GM23338 (cell line): ENCODE data around the gene MYO9A. TPM values are rescaled to one million over a fixed set of nuclear protein-coding genes. Genes with fewer than 3 reads are reported as not detected.

Source experiments
- ATAC-seq: fragments of 200-7000 bp; cut with Tn5 transposase; 3 replicates; pipeline ENCODE4 v1.9.1; 2020
- DNase-seq: peaks from one replicate; pipeline ENCODE4 v3.0.0-alpha.2; 2015; ENCODE audit warnings: low spot score
- H2AFZ ChIP-seq: fragments of 200-600 bp; sonication (generic); 2 replicates; pipeline ENCODE4 v1.8.0; 2016; ENCODE audit warnings: antibody characterized with exemption, mild to moderate bottlenecking, moderate library complexity
- H3F3A ChIP-seq: fragments of 200-600 bp; sonication (generic); replicated peaks from 2 replicates; pipeline ENCODE4 v1.8.0; 2017; ENCODE audit warnings: antibody characterized with exemption, mixed run types, low read depth
- H3K27ac ChIP-seq: fragments of 200-600 bp; sonication (generic); 2 replicates; pipeline ENCODE4 v1.6.1; 2016; ENCODE audit warnings: low read depth
- H3K27me3 ChIP-seq: fragments of 200-600 bp; sonication (generic); 2 replicates; pipeline ENCODE4 v1.8.0; 2016; ENCODE audit warnings: mild to moderate bottlenecking, mixed run types, moderate library complexity; ENCODE audit not compliant: insufficient read depth
- H3K36me3 ChIP-seq: fragments of 200-600 bp; sonication (generic); 2 replicates; pipeline ENCODE4 v1.8.0; 2016; ENCODE audit warnings: mild to moderate bottlenecking; ENCODE audit not compliant: insufficient read depth
- H3K4me1 ChIP-seq: fragments of 200-600 bp; sonication (generic); 2 replicates; pipeline ENCODE4 v1.8.0; 2016; ENCODE audit warnings: mild to moderate bottlenecking, moderate library complexity; ENCODE audit not compliant: insufficient read depth
- H3K4me2 ChIP-seq: fragments of 200-600 bp; sonication (generic); 2 replicates; pipeline ENCODE4 v1.7.1; 2017; ENCODE audit warnings: mixed run types
- H3K4me3 ChIP-seq: fragments of 200-600 bp; sonication (generic); 2 replicates; pipeline ENCODE4 v1.6.1; 2016; ENCODE audit warnings: mixed run types
- H3K79me2 ChIP-seq: fragments of 200-600 bp; sonication (generic); replicated peaks from 2 replicates; pipeline ENCODE4 v1.8.0; 2017; ENCODE audit warnings: mild to moderate bottlenecking; ENCODE audit not compliant: insufficient read depth
- H3K9me2 ChIP-seq: fragments of 200-600 bp; sonication (generic); 2 replicates; pipeline ENCODE4 v1.8.0; 2017; ENCODE audit not compliant: insufficient read depth
- H4K20me1 ChIP-seq: fragments of 200-600 bp; sonication (generic); replicated peaks from 2 replicates; pipeline ENCODE4 v1.8.0; 2017; ENCODE audit warnings: mild to moderate bottlenecking; ENCODE audit not compliant: insufficient read depth
- H3K27ac Mint-ChIP-seq: 2 replicates; pipeline ENCODE4 v1.8.0; 2020; ENCODE audit warnings: inconsistent platforms, mild to moderate bottlenecking, moderate library complexity, mixed read lengths
- H3K27me3 Mint-ChIP-seq: 3 replicates; pipeline ENCODE4 v1.8.0; 2022; ENCODE audit warnings: low read depth, mild to moderate bottlenecking, moderate library complexity, mixed read lengths, inconsistent platforms; ENCODE audit not compliant: insufficient read depth, poor library complexity
- H3K36me3 Mint-ChIP-seq: 3 replicates; pipeline ENCODE4 v1.8.0; 2021; ENCODE audit warnings: low read depth, mild to moderate bottlenecking, inconsistent platforms, moderate library complexity, mixed read lengths
- H3K4me1 Mint-ChIP-seq: 3 replicates; pipeline ENCODE4 v1.8.0; 2020; ENCODE audit warnings: mild to moderate bottlenecking, inconsistent platforms, mixed read lengths
- H3K4me3 Mint-ChIP-seq: 3 replicates; pipeline ENCODE4 v1.8.0; 2021; ENCODE audit warnings: moderate library complexity, mild to moderate bottlenecking, inconsistent platforms, mixed read lengths
- H3K9me3 Mint-ChIP-seq: 3 replicates; pipeline ENCODE4 v1.8.0; 2020; ENCODE audit warnings: moderate library complexity, mild to moderate bottlenecking, inconsistent platforms, mixed read lengths
- CREB1 ChIP-seq: fragments of 250-450 bp; sonication (Bioruptor Pico); IDR thresholded peaks from 2 replicates; pipeline ENCODE4 v1.5.0; 2020; ENCODE audit warnings: low read depth, mild to moderate bottlenecking, moderate library complexity
- EZH2 ChIP-seq: fragments of 200-600 bp; sonication (generic); IDR thresholded peaks from one replicate; pipeline ENCODE4 v1.8.0; 2017; ENCODE audit warnings: antibody characterized with exemption, mild to moderate bottlenecking, low read depth; ENCODE audit not compliant: unreplicated experiment
- EZH2phosphoT487 ChIP-seq: fragments of 200-600 bp; sonication (generic); IDR thresholded peaks from one replicate; pipeline ENCODE4 v1.8.1; 2018; ENCODE audit warnings: antibody characterized with exemption; ENCODE audit not compliant: unreplicated experiment
- NANOG ChIP-seq: IDR thresholded peaks from 2 replicates; pipeline ENCODE4 v1.6.1; 2016; ENCODE audit warnings: antibody characterized with exemption, borderline replicate concordance
- POLR2AphosphoS5 ChIP-seq: IDR thresholded peaks from 2 replicates; pipeline ENCODE4 v1.6.1; 2016; ENCODE audit warnings: antibody characterized with exemption, low read depth
- STAT1 ChIP-seq: IDR thresholded peaks from one replicate; pipeline ENCODE4 v1.6.1; 2016; ENCODE audit warnings: antibody characterized with exemption; ENCODE audit not compliant: unreplicated experiment
- ZNF114 ChIP-seq: fragments of 250-450 bp; sonication (Bioruptor Pico); IDR thresholded peaks from 2 replicates; pipeline ENCODE4 v1.5.0; 2020; ENCODE audit warnings: mild to moderate bottlenecking, moderate library complexity
- polyA plus RNA-seq: library from polyadenylated mRNA; unstranded; fragments of >200 nt; fragmentation: Nextera tagmentation; extraction: Ambion mirVana; gene quantifications from 2 replicates; pipeline ENCODE4 v1.2.1, GENCODE V29; 2016
- total RNA-seq: library from RNA; depleted of rRNA; stranded (reverse); fragments of >200 nt; shearing (Covaris generic); gene quantifications from 2 replicates; pipeline ENCODE4 v1.2.3, GENCODE V29; 2014
- TF ChIP-seq, protein P1 (sequence below): IDR thresholded peaks from 2 replicates; pipeline ENCODE4 v1.6.1; 2016; ENCODE audit warnings: antibody characterized with exemption
- TF ChIP-seq, protein P2 (sequence below): IDR thresholded peaks from one replicate; pipeline ENCODE4 v1.6.1; 2018; ENCODE audit warnings: antibody characterized with exemption; ENCODE audit not compliant: unreplicated experiment
- TF ChIP-seq, protein P3 (sequence below): fragments of 250-450 bp; sonication (Bioruptor Pico); IDR thresholded peaks from 2 replicates; pipeline ENCODE4 v1.5.0; 2020; ENCODE audit warnings: mild to moderate bottlenecking, moderate library complexity

The MYO9A gene
- total and polyA plus RNA-seq, 2 experiments from 2014 or later, result 11.6 to 32.8 TPM

- no peak for TF ChIP-seq ZNF114 (CRISPR knock-in tag)
- TF ChIP-seq STAT1, result no peak
Measured at GRCh38 chr15:71889947-71890346, 228.0 kb downstream of the MYO9A start (continued).

GRCh38 chr15:71889385-71889784, 228.6 kb downstream of the MYO9A start:
- no peaks in the 10 kb centered on the region for H3F3A ChIP-seq
- no peak for ATAC-seq
- Mint-ChIP-seq H3K4me1 (peaks cover 19% of the 10 kb centered on the region), H3K27ac (no peak overlapping the region), H3K27me3 (no peaks in the 10 kb centered on the region), H3K4me3 (no peak overlapping the region), H3K9me3 (no peaks in the 10 kb centered on the region; the same call in 2 of the 3 replicates), H3K36me3 (no peaks in the 10 kb centered on the region)
- H3K27ac ChIP-seq, result no peak overlapping the region
- no peaks in the 10 kb centered on the region for H3K36me3 ChIP-seq
- no peaks in the 10 kb centered on the region for H3K27me3 ChIP-seq
- no peak for TF ChIP-seq CREB1 (CRISPR knock-in tag)
- H3K4me2 ChIP-seq, result no peak overlapping the region
- no peak overlapping the region for H2AFZ ChIP-seq
- DNase-seq, result no peak
- H4K20me1 ChIP-seq, result no peaks in the 10 kb centered on the region
- no peaks in the 10 kb centered on the region for H3K79me2 ChIP-seq
- no peaks in the 10 kb centered on the region for H3K9me2 ChIP-seq
- H3K4me1 ChIP-seq, result peaks cover 18% of the 10 kb centered on the region
- H3K4me3 ChIP-seq, result no peak overlapping the region

DNA sequence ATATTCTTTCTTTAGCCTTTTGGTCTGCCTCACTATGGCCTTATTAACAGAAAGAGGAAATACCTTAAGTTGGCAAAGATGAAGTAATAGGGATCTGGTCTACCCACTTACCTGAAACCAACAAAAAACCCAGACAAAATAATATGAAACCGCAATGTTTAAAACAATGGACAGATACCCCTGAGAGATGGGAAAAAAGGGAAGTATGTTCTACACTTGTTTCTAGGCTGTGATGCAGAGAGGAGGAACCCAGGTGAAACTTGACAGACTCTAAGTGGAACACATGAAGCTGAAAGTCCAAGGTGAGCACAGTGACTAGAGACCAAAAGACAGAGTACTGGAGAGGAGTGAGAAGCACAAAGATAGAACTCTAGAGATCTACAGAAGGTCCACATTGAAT, 229.2 kb downstream of the MYO9A start:
- TF ChIP-seq, protein P1, sequence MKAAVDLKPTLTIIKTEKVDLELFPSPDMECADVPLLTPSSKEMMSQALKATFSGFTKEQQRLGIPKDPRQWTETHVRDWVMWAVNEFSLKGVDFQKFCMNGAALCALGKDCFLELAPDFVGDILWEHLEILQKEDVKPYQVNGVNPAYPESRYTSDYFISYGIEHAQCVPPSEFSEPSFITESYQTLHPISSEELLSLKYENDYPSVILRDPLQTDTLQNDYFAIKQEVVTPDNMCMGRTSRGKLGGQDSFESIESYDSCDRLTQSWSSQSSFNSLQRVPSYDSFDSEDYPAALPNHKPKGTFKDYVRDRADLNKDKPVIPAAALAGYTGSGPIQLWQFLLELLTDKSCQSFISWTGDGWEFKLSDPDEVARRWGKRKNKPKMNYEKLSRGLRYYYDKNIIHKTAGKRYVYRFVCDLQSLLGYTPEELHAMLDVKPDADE, result no peak
- TF ChIP-seq, protein P2, sequence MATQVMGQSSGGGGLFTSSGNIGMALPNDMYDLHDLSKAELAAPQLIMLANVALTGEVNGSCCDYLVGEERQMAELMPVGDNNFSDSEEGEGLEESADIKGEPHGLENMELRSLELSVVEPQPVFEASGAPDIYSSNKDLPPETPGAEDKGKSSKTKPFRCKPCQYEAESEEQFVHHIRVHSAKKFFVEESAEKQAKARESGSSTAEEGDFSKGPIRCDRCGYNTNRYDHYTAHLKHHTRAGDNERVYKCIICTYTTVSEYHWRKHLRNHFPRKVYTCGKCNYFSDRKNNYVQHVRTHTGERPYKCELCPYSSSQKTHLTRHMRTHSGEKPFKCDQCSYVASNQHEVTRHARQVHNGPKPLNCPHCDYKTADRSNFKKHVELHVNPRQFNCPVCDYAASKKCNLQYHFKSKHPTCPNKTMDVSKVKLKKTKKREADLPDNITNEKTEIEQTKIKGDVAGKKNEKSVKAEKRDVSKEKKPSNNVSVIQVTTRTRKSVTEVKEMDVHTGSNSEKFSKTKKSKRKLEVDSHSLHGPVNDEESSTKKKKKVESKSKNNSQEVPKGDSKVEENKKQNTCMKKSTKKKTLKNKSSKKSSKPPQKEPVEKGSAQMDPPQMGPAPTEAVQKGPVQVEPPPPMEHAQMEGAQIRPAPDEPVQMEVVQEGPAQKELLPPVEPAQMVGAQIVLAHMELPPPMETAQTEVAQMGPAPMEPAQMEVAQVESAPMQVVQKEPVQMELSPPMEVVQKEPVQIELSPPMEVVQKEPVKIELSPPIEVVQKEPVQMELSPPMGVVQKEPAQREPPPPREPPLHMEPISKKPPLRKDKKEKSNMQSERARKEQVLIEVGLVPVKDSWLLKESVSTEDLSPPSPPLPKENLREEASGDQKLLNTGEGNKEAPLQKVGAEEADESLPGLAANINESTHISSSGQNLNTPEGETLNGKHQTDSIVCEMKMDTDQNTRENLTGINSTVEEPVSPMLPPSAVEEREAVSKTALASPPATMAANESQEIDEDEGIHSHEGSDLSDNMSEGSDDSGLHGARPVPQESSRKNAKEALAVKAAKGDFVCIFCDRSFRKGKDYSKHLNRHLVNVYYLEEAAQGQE, result no peak
- TF ChIP-seq POLR2AphosphoS5, result no peak
- TF ChIP-seq EZH2, result no peak
- no peak for TF ChIP-seq STAT1
- TF ChIP-seq NANOG, result no peak
- TF ChIP-seq, protein P3, sequence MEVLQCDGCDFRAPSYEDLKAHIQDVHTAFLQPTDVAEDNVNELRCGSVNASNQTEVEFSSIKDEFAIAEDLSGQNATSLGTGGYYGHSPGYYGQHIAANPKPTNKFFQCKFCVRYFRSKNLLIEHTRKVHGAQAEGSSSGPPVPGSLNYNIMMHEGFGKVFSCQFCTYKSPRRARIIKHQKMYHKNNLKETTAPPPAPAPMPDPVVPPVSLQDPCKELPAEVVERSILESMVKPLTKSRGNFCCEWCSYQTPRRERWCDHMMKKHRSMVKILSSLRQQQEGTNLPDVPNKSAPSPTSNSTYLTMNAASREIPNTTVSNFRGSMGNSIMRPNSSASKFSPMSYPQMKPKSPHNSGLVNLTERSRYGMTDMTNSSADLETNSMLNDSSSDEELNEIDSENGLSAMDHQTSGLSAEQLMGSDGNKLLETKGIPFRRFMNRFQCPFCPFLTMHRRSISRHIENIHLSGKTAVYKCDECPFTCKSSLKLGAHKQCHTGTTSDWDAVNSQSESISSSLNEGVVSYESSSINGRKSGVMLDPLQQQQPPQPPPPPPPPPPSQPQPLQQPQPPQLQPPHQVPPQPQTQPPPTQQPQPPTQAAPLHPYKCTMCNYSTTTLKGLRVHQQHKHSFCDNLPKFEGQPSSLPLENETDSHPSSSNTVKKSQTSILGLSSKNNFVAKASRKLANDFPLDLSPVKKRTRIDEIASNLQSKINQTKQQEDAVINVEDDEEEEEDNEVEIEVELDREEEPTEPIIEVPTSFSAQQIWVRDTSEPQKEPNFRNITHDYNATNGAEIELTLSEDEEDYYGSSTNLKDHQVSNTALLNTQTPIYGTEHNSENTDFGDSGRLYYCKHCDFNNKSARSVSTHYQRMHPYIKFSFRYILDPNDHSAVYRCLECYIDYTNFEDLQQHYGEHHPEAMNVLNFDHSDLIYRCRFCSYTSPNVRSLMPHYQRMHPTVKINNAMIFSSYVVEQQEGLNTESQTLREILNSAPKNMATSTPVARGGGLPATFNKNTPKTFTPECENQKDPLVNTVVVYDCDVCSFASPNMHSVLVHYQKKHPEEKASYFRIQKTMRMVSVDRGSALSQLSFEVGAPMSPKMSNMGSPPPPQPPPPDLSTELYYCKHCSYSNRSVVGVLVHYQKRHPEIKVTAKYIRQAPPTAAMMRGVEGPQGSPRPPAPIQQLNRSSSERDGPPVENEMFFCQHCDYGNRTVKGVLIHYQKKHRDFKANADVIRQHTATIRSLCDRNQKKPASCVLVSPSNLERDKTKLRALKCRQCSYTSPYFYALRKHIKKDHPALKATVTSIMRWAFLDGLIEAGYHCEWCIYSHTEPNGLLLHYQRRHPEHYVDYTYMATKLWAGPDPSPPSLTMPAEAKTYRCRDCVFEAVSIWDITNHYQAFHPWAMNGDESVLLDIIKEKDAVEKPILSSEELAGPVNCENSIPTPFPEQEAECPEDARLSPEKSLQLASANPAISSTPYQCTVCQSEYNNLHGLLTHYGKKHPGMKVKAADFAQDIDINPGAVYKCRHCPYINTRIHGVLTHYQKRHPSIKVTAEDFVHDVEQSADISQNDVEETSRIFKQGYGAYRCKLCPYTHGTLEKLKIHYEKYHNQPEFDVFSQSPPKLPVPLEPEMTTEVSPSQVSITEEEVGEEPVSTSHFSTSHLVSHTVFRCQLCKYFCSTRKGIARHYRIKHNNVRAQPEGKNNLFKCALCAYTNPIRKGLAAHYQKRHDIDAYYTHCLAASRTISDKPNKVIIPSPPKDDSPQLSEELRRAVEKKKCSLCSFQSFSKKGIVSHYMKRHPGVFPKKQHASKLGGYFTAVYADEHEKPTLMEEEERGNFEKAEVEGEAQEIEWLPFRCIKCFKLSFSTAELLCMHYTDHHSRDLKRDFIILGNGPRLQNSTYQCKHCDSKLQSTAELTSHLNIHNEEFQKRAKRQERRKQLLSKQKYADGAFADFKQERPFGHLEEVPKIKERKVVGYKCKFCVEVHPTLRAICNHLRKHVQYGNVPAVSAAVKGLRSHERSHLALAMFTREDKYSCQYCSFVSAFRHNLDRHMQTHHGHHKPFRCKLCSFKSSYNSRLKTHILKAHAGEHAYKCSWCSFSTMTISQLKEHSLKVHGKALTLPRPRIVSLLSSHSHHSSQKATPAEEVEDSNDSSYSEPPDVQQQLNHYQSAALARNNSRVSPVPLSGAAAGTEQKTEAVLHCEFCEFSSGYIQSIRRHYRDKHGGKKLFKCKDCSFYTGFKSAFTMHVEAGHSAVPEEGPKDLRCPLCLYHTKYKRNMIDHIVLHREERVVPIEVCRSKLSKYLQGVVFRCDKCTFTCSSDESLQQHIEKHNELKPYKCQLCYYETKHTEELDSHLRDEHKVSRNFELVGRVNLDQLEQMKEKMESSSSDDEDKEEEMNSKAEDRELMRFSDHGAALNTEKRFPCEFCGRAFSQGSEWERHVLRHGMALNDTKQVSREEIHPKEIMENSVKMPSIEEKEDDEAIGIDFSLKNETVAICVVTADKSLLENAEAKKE (CRISPR knock-in tag), result no peak
- TF ChIP-seq EZH2phosphoT487, result no peak
- Histone ChIP-seq H2AFZ (no peak overlapping the region), H3K79me2 (no peaks in the 10 kb centered on the region), H3K4me1 (peaks cover 24% of the 10 kb centered on the region), H3K9me2 (no peaks in the 10 kb centered on the region), H3K36me3 (no peaks in the 10 kb centered on the region), H3K27ac (no peak overlapping the region), H3K4me3 (no peak overlapping the region), H3K27me3 (no peaks in the 10 kb centered on the region), H4K20me1 (no peaks in the 10 kb centered on the region), H3K4me2 (no peak overlapping the region), H3F3A (no peaks in the 10 kb centered on the region)
- DNase-seq (no peak), ATAC-seq (no peak)
- Mint-ChIP-seq H3K4me1 (peaks cover 24% of the 10 kb centered on the region), H3K27ac (no peak overlapping the region), H3K4me3 (no peak overlapping the region), H3K9me3 (no peaks in the 10 kb centered on the region; the same call in 2 of the 3 replicates), H3K27me3 (no peaks in the 10 kb centered on the region), H3K36me3 (no peaks in the 10 kb centered on the region)
